K562 (cell line): Measurements from ENCODE around the gene RPL27. TPM values are rescaled to one million over a fixed set of nuclear protein-coding genes. Genes with fewer than 3 reads are reported as not detected.
A peak's percentile ranks its signal among the peaks of the same experiment; 100 is the strongest.

Experiments used
- ARID2 ChIP-seq: fragments of 450-650 bp; IDR thresholded peaks from 2 replicates; pipeline ENCODE4 v1.6.1; 2017; ENCODE audit warnings: antibody characterized with exemption, mild to moderate bottlenecking
- CTCFL ChIP-seq: IDR thresholded peaks from 2 replicates; pipeline ENCODE4 v1.6.1; 2011; ENCODE audit warnings: borderline replicate concordance, low read depth, mild to moderate bottlenecking, moderate library complexity, low read length; ENCODE audit not compliant: insufficient read depth, poor library complexity, severe bottlenecking
- DLX4 ChIP-seq: fragments of 250-450 bp; sonication (Bioruptor Pico); IDR thresholded peaks from 2 replicates; pipeline ENCODE4 v1.6.1; 2021; ENCODE audit warnings: mild to moderate bottlenecking
- E2F1 ChIP-seq: sonication (generic); formaldehyde crosslinking; IDR thresholded peaks from 2 replicates; pipeline ENCODE4 v1.8.1; 2023; ENCODE audit warnings: mild to moderate bottlenecking, missing genetic modification reagents, moderate library complexity
- E4F1 ChIP-seq: fragments of 250-450 bp; sonication (Bioruptor Pico); IDR thresholded peaks from 2 replicates; pipeline ENCODE4 v1.5.0; 2021; ENCODE audit warnings: mild to moderate bottlenecking, borderline replicate concordance
- EGR1 ChIP-seq: fragments of 450-650 bp; conservative IDR thresholded peaks from 2 replicates; pipeline ENCODE4 v1.6.1; 2017; ENCODE audit warnings: mild to moderate bottlenecking
- FOXO4 ChIP-seq: fragments of 450-650 bp; formaldehyde crosslinking; IDR thresholded peaks from 2 replicates; pipeline ENCODE4 v1.4.0; 2020; ENCODE audit warnings: mild to moderate bottlenecking, moderate library complexity
- GATAD2A ChIP-seq: fragments of 450-650 bp; IDR thresholded peaks from 2 replicates; pipeline ENCODE4 v1.6.1; 2017
- MBD2 ChIP-seq: sonication (generic); IDR thresholded peaks from 2 replicates; pipeline ENCODE4 v1.6.1; 2016; ENCODE audit warnings: low read depth, borderline replicate concordance
- PML ChIP-seq: IDR thresholded peaks from 2 replicates; pipeline ENCODE4 v1.6.1; 2012; ENCODE audit warnings: low read length, inconsistent platforms
- RAD21 ChIP-seq, 2 experiments: fragments of 250-450 bp in 1 of 2; fragments of 450-650 bp in 1 of 2; sonication (Bioruptor Pico) in 1 of 2; formaldehyde crosslinking in 1 of 2; IDR thresholded peaks in 1 of 2; conservative IDR thresholded peaks in 1 of 2; 2 replicates each; pipeline versions ENCODE4 v1.4.0 to v1.8.0; 2020 to 2022; ENCODE audit warnings: mild to moderate bottlenecking in 2 of 2, moderate library complexity in 1 of 2
- RNF2 ChIP-seq: sonication (generic); IDR thresholded peaks from 2 replicates; pipeline ENCODE4 v1.6.1; 2016
- SFPQ ChIP-seq: fragments of 200-400 bp; formaldehyde crosslinking; IDR thresholded peaks from 2 replicates; pipeline ENCODE4 v1.6.1; 2017; ENCODE audit warnings: mild to moderate bottlenecking, low read depth, low read length, moderate library complexity
- SMAD4 ChIP-seq: fragments of 250-450 bp; sonication (Bioruptor Pico); conservative IDR thresholded peaks from 2 replicates; pipeline ENCODE4 v1.8.0; 2021; ENCODE audit warnings: inconsistent platforms, mild to moderate bottlenecking, moderate library complexity
- TRIM24 ChIP-seq, 2 experiments: fragments of 450-650 bp; IDR thresholded peaks; 2 replicates each; pipeline ENCODE4 v1.6.1; 2016
- ZC3H4 ChIP-seq: sonication (generic); formaldehyde crosslinking; IDR thresholded peaks from 2 replicates; pipeline ENCODE4 v1.9.0; 2021; ENCODE audit warnings: missing genetic modification reagents, borderline replicate concordance
- ZNF79 ChIP-seq: fragments of 250-450 bp; sonication (Bioruptor Pico); IDR thresholded peaks from 2 replicates; pipeline ENCODE4 v1.4.0; 2020; ENCODE audit warnings: low read depth, mild to moderate bottlenecking, moderate library complexity
- polyA plus RNA-seq, 8 experiments: library from polyadenylated mRNA; depleted of rRNA in 4 of 8; stranded (reverse) in 5 of 8; unstranded in 3 of 8; fragments of >200 nt; fragmentation: Nextera tagmentation in 2 of 8; fragmentation: Illumina TruSeq in 1 of 8; extraction: Ambion mirVana in 2 of 8; extraction: Trizol in 1 of 8; gene quantifications; 2 replicates each; pipeline versions ENCODE4 v1.2.1 to v1.2.3, GENCODE V29; 2011 to 2014; ENCODE audit warnings: inconsistent platforms in 1 of 8, missing spikeins in 1 of 8
- total RNA-seq, 7 experiments: library from RNA; depleted of rRNA in 6 of 7; stranded (reverse); fragments of >200 nt in 6 of 7; fragmentation: Illumina TruSeq in 2 of 7; extraction: Trizol in 2 of 7; gene quantifications; 2 replicates each; pipeline versions ENCODE4 v1.2.1 to v1.2.3, GENCODE V29; 2011 to 2021; ENCODE audit warnings: low replicate concordance in 1 of 7

RPL27 gene
- total and polyA plus RNA-seq, 9 of the 15 experiments (the other 6 are each of a cell fraction or from before 2014, with no cell fraction given) = 1,539 to 6,155 (median 3,710) TPM

GRCh38 chr17:43006639-43007551 is 8.7 kb downstream of the RPL27 start, which contains the start of gene IFI35 (continued):
- TF ChIP-seq SFPQ (no peak), E4F1 (no peak), PML (no peak), GATAD2A (no peak), DLX4 (CRISPR knock-in tag) (no peak), RAD21 (CRISPR knock-in tag; conservative IDR thresholded peaks at IDR 0.05 in 1 of 2, IDR thresholded peaks at IDR 0.05 in 1 of 2) (peak; percentile 76 to 86), E2F1 (CRISPR knock-in tag) (no peak), ZNF79 (no peak), RNF2 (no peak), MBD2 (no peak), FOXO4 (CRISPR knock-in tag) (no peak), CTCFL (peak; percentile 20), SMAD4 (CRISPR knock-in tag) (no peak; the same call in 1 of the 2 replicates), TRIM24 (IDR thresholded peaks at IDR 0.05) (peak; percentile 78; a peak in 3 of 4 replicates), ARID2 (no peak), ZC3H4 (CRISPR knock-in tag) (no peak), EGR1 (no peak)
